Esophagus (tissue), 2 donors: ENCODE data around the gene TXNRD1. TPM values are rescaled to one million over a fixed set of nuclear protein-coding genes. Genes with fewer than 3 reads are reported as not detected.

Source experiments
- H3K27ac ChIP-seq, 2 donors: one replicate each; pipeline ENCODE4 v1.5.1; 2013; ENCODE audit warnings: low read depth in 2 of 2, mild to moderate bottlenecking in 2 of 2, inconsistent platforms in 1 of 2, low read length in 1 of 2, moderate library complexity in 1 of 2
- H3K27me3 ChIP-seq, 2 donors: one replicate each; pipeline ENCODE4 v1.6.1; 2013; ENCODE audit warnings: low read length in 2 of 2, control low read depth in 1 of 2, mild to moderate bottlenecking in 1 of 2; ENCODE audit not compliant: insufficient read depth in 2 of 2, control insufficient read depth in 1 of 2
- H3K36me3 ChIP-seq, 2 donors: one replicate each; pipeline ENCODE4 v1.6.1; 2013; ENCODE audit warnings: low read length in 1 of 2; ENCODE audit not compliant: control insufficient read depth in 2 of 2, insufficient read depth in 2 of 2
- H3K4me1 ChIP-seq, 2 donors: one replicate each; pipeline ENCODE4 v1.6.1; 2013; ENCODE audit warnings: low read length in 1 of 2; ENCODE audit not compliant: control insufficient read depth in 2 of 2, insufficient read depth in 2 of 2
- H3K4me3 ChIP-seq, 2 donors: one replicate each; pipeline ENCODE4 v1.5.1; 2013; ENCODE audit warnings: low read length in 2 of 2, mild to moderate bottlenecking in 2 of 2, low read depth in 1 of 2, moderate library complexity in 1 of 2
- H3K9me3 ChIP-seq, 2 donors: one replicate each; pipeline ENCODE4 v1.6.1; 2013; ENCODE audit warnings: mild to moderate bottlenecking in 2 of 2, low read depth in 1 of 2, low read length in 1 of 2, moderate library complexity in 1 of 2; ENCODE audit not compliant: control insufficient read depth in 2 of 2, insufficient read depth in 1 of 2
- WGBS, 2 donors: extraction: QIAGEN DNeasy Blood & Tissue Kit; methylation state at CpG; one replicate each; pipeline ENCODE4 v1.1.7; 2013; 5-methylcytosine and 5-hydroxymethylcytosine counted together
- polyA plus RNA-seq, 2 donors: library from polyadenylated mRNA; stranded (reverse); fragments of 200-250 nt; gene quantifications; one replicate each; pipeline ENCODE4 v1.2.3, GENCODE V29; 2013
- donor health status: healthy with polysubstance abuse.
- donor health status: Bipolar disorder and iron deficiency.

TXNRD1 gene
- polyA plus RNA-seq, 2 donors: 8.8 to 20.0 TPM

DNA sequence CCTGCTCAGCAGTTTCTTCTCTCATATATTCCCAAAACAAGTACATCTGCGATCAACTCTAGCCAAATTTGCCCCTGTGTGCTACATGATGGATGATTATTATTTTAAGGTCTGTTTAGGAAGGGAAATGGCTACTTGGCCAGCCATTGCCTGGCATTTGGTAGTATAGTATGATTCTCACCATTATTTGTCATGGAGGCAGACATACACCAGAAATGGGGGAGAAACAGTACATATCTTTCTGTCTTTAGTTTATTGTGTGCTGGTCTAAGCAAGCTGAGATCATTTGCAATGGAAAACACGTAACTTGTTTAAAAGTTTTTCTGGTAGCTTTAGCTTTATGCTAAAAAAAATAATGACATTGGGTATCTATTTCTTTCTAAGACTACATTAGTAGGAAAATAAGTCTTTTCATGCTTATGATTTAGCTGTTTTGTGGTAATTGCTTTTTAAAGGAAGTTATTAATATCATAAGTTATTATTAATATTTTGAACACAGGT lies 133.5 kb downstream of the TXNRD1 start:
- Histone ChIP-seq H3K4me1 (no peaks in the 10 kb centered on the region), H3K36me3 (peaks cover 3 to 17% of the 10 kb centered on the region in 2 donors), H3K9me3 (no peaks in the 10 kb centered on the region), H3K4me3 (no peak overlapping the region), H3K27ac (no peak overlapping the region), H3K27me3 (no peaks in the 10 kb centered on the region)
- WGBS, 2 donors: 97% methylated on average over 2 of the region's 2 CpGs

DNA sequence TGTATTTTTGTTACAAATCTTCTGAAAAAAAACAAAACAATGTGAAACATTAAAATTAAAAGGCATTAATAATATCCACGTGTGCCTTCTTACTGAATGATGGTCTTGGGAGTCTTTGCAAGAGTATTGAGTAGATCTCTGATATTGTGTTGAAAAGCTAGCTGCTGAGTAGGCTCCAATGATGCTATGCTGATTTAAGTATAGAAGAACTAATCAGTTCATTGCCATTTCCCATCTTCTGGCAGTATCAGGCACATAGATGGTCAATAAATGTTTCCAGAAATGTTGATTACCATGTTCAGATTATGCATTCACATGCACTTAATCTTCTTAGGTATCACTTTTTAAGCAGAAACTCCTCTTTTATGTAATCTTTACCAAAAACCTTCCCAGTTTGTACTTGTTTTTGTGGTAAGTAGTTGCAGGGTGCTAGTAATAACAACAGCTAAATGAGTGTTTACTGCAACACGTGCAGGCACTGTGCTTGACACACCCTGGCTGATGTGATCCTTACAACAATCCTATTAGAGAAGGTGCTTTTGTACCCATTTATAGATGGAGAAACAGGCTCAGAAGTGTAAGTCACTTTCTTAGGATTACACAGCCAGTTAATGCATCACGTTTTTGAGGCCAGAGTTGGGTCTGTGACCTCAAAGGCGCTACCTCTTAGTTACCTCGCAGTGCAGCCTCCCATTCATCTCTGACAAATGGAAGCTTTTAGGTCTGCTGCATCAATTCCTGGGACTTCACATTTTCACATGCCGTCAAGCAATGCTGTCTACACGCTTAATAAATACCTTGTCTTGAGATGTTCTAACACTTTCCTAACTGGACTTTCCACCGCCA lies 134.9 kb downstream of the TXNRD1 start:
- H3K27ac ChIP-seq: no peak overlapping the region
- no peaks in the 10 kb centered on the region for H3K4me1 ChIP-seq
- 87 to 90% methylated on average over 8 of the region's 8 CpGs for WGBS, 2 donors
- H3K9me3 ChIP-seq: no peaks in the 10 kb centered on the region
- no peak overlapping the region for H3K4me3 ChIP-seq
- no peaks in the 10 kb centered on the region for H3K27me3 ChIP-seq
- H3K36me3 ChIP-seq: peaks cover 3 to 19% of the 10 kb centered on the region in 2 donors

DNA sequence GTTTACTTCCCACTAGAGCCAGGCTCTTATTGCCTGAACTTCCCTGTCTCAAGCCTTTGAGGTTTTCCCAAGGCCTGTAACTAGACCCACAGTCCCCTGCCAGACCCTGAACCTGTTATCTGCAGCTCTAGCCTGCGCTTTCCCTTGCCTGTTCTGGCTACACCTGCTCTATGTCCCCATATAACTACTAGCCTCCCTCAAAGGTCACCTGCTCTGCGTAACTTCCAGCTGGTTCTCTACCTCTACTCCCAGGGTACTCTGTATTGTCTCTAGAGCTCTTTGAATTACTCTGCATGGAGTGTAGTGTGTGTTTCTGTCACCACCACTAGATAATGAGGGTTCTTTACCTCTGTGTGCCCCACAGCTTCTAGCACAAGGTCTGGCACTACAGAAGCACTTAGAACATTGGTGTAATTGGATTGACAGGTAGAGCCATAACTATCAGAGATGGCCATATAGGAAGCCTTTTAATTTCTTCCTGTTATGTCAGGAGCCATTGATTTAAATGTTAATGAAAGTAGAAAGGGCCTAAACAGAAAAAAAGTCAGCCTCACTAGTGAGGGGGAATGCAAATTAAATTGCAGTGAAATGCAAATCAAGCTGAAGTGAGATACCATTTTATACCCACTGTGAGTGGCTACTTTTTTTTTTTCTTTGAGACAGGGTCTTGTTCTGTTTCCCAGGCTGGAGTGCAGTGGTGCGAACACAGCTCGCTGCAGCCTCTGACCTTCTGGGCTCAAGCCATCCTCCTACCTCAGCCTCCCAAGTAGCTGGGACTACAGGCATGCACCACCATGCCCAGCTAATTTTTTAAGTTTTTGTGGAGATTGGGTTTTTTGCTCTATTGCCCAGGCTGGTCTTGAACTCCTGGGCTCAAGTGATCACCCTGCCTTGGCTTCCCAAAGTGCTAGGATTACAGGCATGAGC lies 135.7 kb downstream of the TXNRD1 start:
- H3K4me3 ChIP-seq: no peak overlapping the region
- peaks cover 3 to 19% of the 10 kb centered on the region in 2 donors for H3K36me3 ChIP-seq
- H3K9me3 ChIP-seq: no peaks in the 10 kb centered on the region
- H3K4me1 ChIP-seq: no peaks in the 10 kb centered on the region
- H3K27ac ChIP-seq: no peak overlapping the region
- H3K27me3 ChIP-seq: no peaks in the 10 kb centered on the region
- WGBS, 2 donors: 98 to 99% methylated on average over 4 of the region's 4 CpGs

- H3K4me3 ChIP-seq: no peak overlapping the region
- 93 to 97% methylated on average over 3 of the region's 3 CpGs for WGBS, 2 donors
- H3K27ac ChIP-seq: no peak overlapping the region
- H3K27me3 ChIP-seq: no peaks in the 10 kb centered on the region
- no peaks in the 10 kb centered on the region for H3K9me3 ChIP-seq
- peaks cover 3 to 19% of the 10 kb centered on the region in 2 donors for H3K36me3 ChIP-seq
- no peaks in the 10 kb centered on the region for H3K4me1 ChIP-seq
Measured at GRCh38 chr12:104352106-104352713, 136.6 kb downstream of the TXNRD1 start.

- H3K27me3 ChIP-seq: no peaks in the 10 kb centered on the region
- no peaks in the 10 kb centered on the region for H3K4me1 ChIP-seq
- peaks cover 1 to 15% of the 10 kb centered on the region in 2 donors for H3K36me3 ChIP-seq
- H3K27ac ChIP-seq: no peak overlapping the region
- H3K9me3 ChIP-seq: no peaks in the 10 kb centered on the region
- H3K4me3 ChIP-seq: no peak overlapping the region
- WGBS, 2 donors: 92% methylated on average over 17 of the region's 17 CpGs
Measured at GRCh38 chr12:104353012-104353981, 137.7 kb downstream of the TXNRD1 start.

- H3K36me3 ChIP-seq: peaks cover 0 to 8% of the 10 kb centered on the region in 2 donors
- no peaks in the 10 kb centered on the region for H3K4me1 ChIP-seq
- no peaks in the 10 kb centered on the region for H3K27me3 ChIP-seq
- no peaks in the 10 kb centered on the region for H3K9me3 ChIP-seq
- H3K4me3 ChIP-seq: no peak overlapping the region
- H3K27ac ChIP-seq: no peak overlapping the region
- WGBS, 2 donors: 86 to 88% methylated on average over 6 of the region's 6 CpGs
Measured at GRCh38 chr12:104354167-104354867, 138.7 kb downstream of the TXNRD1 start.

GRCh38 chr12:104354868-104355570 lies 139.4 kb downstream of the TXNRD1 start:
- WGBS, 2 donors: 88 to 94% methylated on average over 7 of the region's 7 CpGs
- no peaks in the 10 kb centered on the region for H3K4me1 ChIP-seq
- no peak overlapping the region for H3K27ac ChIP-seq
- no peak overlapping the region for H3K4me3 ChIP-seq
- peaks cover 0 to 8% of the 10 kb centered on the region in 2 donors for H3K36me3 ChIP-seq
- H3K9me3 ChIP-seq: peaks cover 0 to under 1% of the 10 kb centered on the region in 2 donors
- no peaks in the 10 kb centered on the region for H3K27me3 ChIP-seq

DNA sequence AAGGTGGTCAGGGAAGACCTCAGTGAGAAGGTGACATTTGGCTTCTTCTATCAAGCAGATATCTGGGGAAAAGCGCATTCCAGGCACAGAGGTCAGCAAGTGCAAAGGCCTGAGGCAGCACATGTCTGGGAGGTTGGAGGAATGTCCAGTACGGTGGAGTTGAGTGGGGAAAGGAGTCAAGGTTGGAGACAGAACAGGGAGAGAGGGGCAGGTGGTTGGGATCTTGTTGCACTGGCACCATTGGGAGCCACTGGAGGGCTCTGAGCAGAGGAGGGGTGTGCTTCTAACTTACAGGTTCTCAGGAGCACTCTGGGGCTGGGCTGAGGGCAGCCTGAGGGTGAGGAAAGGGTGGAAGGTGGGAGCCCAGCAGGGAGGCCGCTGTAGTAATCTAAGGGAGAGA lies 140.1 kb downstream of the TXNRD1 start:
- no peak overlapping the region for H3K27ac ChIP-seq
- peaks cover 0 to 3% of the 10 kb centered on the region in 2 donors for H3K9me3 ChIP-seq
- no peaks in the 10 kb centered on the region for H3K27me3 ChIP-seq
- no peak overlapping the region for H3K4me3 ChIP-seq
- no peaks in the 10 kb centered on the region for H3K4me1 ChIP-seq
- 83 to 89% methylated on average over 3 of the region's 3 CpGs for WGBS, 2 donors
- H3K36me3 ChIP-seq: peaks cover 0 to 8% of the 10 kb centered on the region in 2 donors
